ENCODE measurements around the gene UBE2O.

DNA sequence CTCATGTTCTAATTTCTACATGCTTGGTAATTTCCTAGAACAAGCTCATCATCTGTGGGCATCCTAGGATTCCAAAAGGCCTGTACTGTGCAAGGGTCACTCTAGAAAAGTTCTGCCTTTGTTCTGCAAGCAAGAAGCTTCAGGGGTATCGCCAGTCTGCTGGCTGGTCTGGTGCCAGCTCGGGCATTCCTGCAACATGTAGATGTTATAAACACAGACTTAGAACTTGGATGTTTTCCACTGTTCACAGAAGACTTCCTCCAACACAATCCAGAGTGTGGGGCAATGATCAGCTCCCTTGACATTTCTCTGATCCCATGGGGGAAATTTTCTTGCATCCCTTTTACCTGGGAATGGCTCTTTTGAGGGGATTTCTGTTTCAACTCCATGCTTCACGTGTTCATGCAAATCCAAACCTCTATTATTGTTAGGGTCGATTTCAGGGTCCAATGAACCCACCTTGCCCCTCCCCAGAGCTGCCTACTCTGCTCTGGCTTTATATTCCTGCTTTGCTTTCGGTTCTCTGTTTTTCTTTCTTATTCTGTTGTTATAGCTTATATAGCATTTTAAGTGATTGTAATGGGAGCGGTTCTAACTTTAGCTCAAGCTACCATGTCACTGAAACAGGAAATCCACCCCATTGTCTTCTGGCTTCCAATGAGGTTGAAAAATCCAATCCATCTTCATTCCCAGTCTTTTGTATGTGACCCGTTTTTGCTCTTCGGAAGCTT is 25.3 kb downstream of the UBE2O start:
- TF ChIP-seq ESRRA (CRISPR knock-in tag; IDR thresholded peaks at IDR 0.05; ENCODE audit: borderline replicate concordance) (no peak), ZBTB21 (CRISPR knock-in tag; IDR thresholded peaks at IDR 0.05; ENCODE audit: borderline replicate concordance) (no peak), CTCF (IDR thresholded peaks at IDR 0.05) (no peak), TEAD4 (CRISPR knock-in tag; IDR thresholded peaks at IDR 0.05) (no peak), ATF3 (CRISPR knock-in tag; conservative IDR thresholded peaks at IDR 0.05) (no peak), SMAD3 (CRISPR knock-in tag; IDR thresholded peaks at IDR 0.05; ENCODE audit: borderline replicate concordance) (no peak), ZNF416 (CRISPR knock-in tag; IDR thresholded peaks at IDR 0.05) (no peak), RELA (CRISPR knock-in tag; IDR thresholded peaks at IDR 0.05; ENCODE audit: borderline replicate concordance) (no peak), NFYB (CRISPR knock-in tag; conservative IDR thresholded peaks at IDR 0.05; ENCODE audit: low read depth) (no peak), JUN (CRISPR knock-in tag; IDR thresholded peaks at IDR 0.05) (no peak), ZNF532 (CRISPR knock-in tag; IDR thresholded peaks at IDR 0.05; ENCODE audit: borderline replicate concordance) (no peak), MXD4 (CRISPR knock-in tag; IDR thresholded peaks at IDR 0.05; ENCODE audit: borderline replicate concordance) (no peak)
- TF ChIP-seq, protein P1, sequence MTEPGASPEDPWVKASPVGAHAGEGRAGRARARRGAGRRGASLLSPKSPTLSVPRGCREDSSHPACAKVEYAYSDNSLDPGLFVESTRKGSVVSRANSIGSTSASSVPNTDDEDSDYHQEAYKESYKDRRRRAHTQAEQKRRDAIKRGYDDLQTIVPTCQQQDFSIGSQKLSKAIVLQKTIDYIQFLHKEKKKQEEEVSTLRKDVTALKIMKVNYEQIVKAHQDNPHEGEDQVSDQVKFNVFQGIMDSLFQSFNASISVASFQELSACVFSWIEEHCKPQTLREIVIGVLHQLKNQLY (CRISPR knock-in tag; IDR thresholded peaks at IDR 0.05) = no peak
